MM.1S (cell line): Measurements from ENCODE around the gene SPATA17.

Source experiments
- DNase-seq: peaks from one replicate; pipeline ENCODE4 v3.0.0-alpha.2; 2015
- H2AFZ ChIP-seq: fragments of 300-600 bp; sonication (generic); 2 replicates; pipeline ENCODE4 v1.6.0; 2016; ENCODE audit warnings: antibody characterized with exemption, low read length
- H3F3A ChIP-seq: fragments of 300-600 bp; sonication (generic); 2 replicates; pipeline ENCODE4 v1.6.1; 2016; ENCODE audit warnings: mild to moderate bottlenecking, antibody characterized with exemption, low read length, moderate library complexity, mixed read lengths; ENCODE audit not compliant: insufficient read depth
- H3K27ac ChIP-seq: fragments of 300-600 bp; sonication (generic); 2 replicates; pipeline ENCODE4 v1.5.1; 2016; ENCODE audit warnings: mild to moderate bottlenecking, low read length
- H3K27me3 ChIP-seq: fragments of 300-600 bp; sonication (generic); replicated peaks from 2 replicates; pipeline ENCODE4 v1.6.0; 2016; ENCODE audit warnings: low read length; ENCODE audit not compliant: insufficient read depth
- H3K36me3 ChIP-seq: fragments of 300-600 bp; sonication (generic); replicated peaks from 2 replicates; pipeline ENCODE4 v1.6.1; 2016; ENCODE audit warnings: mild to moderate bottlenecking, low read length, mixed read lengths; ENCODE audit not compliant: insufficient read depth
- H3K4me1 ChIP-seq: fragments of 300-600 bp; sonication (generic); 2 replicates; pipeline ENCODE4 v1.6.1; 2016; ENCODE audit warnings: low read length, mixed read lengths
- H3K4me2 ChIP-seq: fragments of 300-600 bp; sonication (generic); 2 replicates; pipeline ENCODE4 v1.6.0; 2016; ENCODE audit warnings: low read depth, low read length
- H3K4me3 ChIP-seq: fragments of 300-600 bp; sonication (generic); 2 replicates; pipeline ENCODE4 v1.5.1; 2016; ENCODE audit warnings: low read length, mixed read lengths
- H3K79me2 ChIP-seq: fragments of 300-600 bp; sonication (generic); 2 replicates; pipeline ENCODE4 v1.6.1; 2016; ENCODE audit warnings: mixed run types, low read length, mixed read lengths
- H3K9ac ChIP-seq: fragments of 300-600 bp; sonication (generic); 2 replicates; pipeline ENCODE4 v1.6.1; 2016; ENCODE audit warnings: low read length, mixed read lengths
- H3K9me2 ChIP-seq: fragments of 300-600 bp; sonication (generic); replicated peaks from 2 replicates; pipeline ENCODE4 v1.6.1; 2016; ENCODE audit warnings: mild to moderate bottlenecking, low read length, mixed read lengths; ENCODE audit not compliant: insufficient read depth
- H3K9me3 ChIP-seq: fragments of 300-600 bp; sonication (generic); replicated peaks from 2 replicates; pipeline ENCODE4 v1.6.1; 2016; ENCODE audit warnings: mild to moderate bottlenecking, low read length, mixed read lengths; ENCODE audit not compliant: insufficient read depth
- H4K20me1 ChIP-seq: fragments of 300-600 bp; sonication (generic); 2 replicates; pipeline ENCODE4 v1.6.1; 2016; ENCODE audit warnings: mild to moderate bottlenecking, low read length, moderate library complexity, mixed read lengths; ENCODE audit not compliant: insufficient read depth
- EZH2 ChIP-seq: fragments of 300-600 bp; sonication (generic); optimal IDR thresholded peaks from 2 replicates; pipeline ENCODE3; 2017; ENCODE audit warnings: low read depth, mild to moderate bottlenecking, antibody characterized with exemption, low read length, mixed read lengths
- EZH2phosphoT487 ChIP-seq: fragments of 300-600 bp; sonication (generic); IDR thresholded peaks from 2 replicates; pipeline ENCODE4 v1.6.1; 2018; ENCODE audit warnings: antibody characterized with exemption, low read length
- TF ChIP-seq, protein P1 (sequence below): fragments of 300-600 bp; sonication (generic); IDR thresholded peaks from 2 replicates; pipeline ENCODE4 v1.5.1; 2016; ENCODE audit warnings: antibody characterized with exemption, low read length, mixed read lengths

SPATA17 gene

DNA sequence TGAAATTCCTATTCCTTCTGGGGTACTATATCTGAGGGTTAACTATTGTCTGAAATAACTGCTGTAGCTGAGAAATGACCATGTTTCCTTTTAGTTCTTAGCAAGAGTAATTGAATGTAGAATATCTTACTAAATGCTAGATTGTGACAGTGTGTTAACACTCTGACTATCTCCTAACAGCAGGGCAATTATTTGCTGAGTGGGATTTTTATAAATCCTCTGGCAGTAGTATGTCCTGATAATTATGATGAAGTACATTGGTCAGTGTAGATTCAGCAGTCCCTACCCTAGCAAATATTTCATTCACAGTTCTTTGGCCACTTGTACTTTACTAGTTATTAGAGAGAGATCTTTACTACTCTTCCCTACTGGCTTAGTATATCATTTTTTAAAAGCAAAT is 138.6 kb downstream of the SPATA17 start:
- no peaks in the 10 kb centered on the region for H3F3A ChIP-seq
- no peaks in the 10 kb centered on the region for H3K27me3 ChIP-seq
- no peak overlapping the region for H3K9ac ChIP-seq
- H2AFZ ChIP-seq, result no peak overlapping the region
- no peaks in the 10 kb centered on the region for H3K36me3 ChIP-seq
- H3K79me2 ChIP-seq, result no peaks in the 10 kb centered on the region
- H3K4me1 ChIP-seq, result no peaks in the 10 kb centered on the region
- TF ChIP-seq EZH2 (no peak), EZH2phosphoT487 (no peak)
- TF ChIP-seq, protein P1, sequence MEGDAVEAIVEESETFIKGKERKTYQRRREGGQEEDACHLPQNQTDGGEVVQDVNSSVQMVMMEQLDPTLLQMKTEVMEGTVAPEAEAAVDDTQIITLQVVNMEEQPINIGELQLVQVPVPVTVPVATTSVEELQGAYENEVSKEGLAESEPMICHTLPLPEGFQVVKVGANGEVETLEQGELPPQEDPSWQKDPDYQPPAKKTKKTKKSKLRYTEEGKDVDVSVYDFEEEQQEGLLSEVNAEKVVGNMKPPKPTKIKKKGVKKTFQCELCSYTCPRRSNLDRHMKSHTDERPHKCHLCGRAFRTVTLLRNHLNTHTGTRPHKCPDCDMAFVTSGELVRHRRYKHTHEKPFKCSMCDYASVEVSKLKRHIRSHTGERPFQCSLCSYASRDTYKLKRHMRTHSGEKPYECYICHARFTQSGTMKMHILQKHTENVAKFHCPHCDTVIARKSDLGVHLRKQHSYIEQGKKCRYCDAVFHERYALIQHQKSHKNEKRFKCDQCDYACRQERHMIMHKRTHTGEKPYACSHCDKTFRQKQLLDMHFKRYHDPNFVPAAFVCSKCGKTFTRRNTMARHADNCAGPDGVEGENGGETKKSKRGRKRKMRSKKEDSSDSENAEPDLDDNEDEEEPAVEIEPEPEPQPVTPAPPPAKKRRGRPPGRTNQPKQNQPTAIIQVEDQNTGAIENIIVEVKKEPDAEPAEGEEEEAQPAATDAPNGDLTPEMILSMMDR, result no peak
- no peak overlapping the region for H3K4me2 ChIP-seq
- no peaks in the 10 kb centered on the region for H3K9me3 ChIP-seq
- H3K4me3 ChIP-seq, result no peak overlapping the region
- H3K27ac ChIP-seq, result no peak overlapping the region
- no peak for DNase-seq
- H3K9me2 ChIP-seq, result no peaks in the 10 kb centered on the region
- H4K20me1 ChIP-seq, result no peaks in the 10 kb centered on the region

DNA sequence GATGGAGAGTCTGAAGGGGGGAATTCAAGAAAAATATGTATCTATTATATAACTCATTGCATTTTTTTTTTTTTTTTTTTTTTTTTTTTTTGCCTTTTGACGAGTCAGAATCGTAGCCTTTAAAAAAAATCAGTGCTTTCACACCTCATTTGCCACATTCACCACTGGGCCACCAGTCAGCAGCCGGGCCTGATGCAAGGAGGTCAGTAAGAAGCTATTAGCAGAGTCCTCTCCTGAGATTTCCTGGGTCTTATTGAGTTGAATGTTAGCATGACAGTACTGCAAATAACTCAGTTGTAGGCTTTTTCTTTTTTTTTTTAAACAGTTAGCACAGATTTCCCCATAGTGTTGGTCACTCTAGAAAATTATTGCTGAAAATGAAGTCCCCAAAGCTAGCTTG is 139.8 kb downstream of the SPATA17 start:
- TF ChIP-seq EZH2phosphoT487 (no peak), EZH2 (no peak)
- TF ChIP-seq, protein P1, result no peak
- DNase-seq, result no peak

DNA sequence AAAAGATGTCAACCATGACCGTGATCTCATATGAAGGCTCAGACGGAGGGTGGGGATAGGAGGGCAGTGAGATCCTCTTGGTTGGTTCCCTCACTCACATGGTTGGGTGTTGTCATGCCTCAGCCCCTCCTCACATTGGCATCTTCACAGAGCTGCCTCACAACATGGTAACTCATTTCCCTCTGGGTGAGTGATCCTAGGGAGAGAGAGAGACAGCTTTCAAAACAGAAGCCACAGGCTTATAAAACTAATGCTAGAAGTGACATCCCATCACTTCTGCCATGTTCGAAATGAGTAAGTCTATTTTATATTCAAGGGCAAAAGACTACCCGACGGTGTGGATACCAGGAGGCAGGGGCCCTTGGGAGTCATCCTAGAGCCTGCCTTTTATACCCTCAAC is 145.5 kb downstream of the SPATA17 start:
- TF ChIP-seq EZH2phosphoT487, result no peak
- TF ChIP-seq, protein P1, result no peak
- no peak for TF ChIP-seq EZH2
- no peak overlapping the region for H3K9ac ChIP-seq

More for the DNA sequence above, 139.8 kb downstream of the SPATA17 start:
- H3K4me3 ChIP-seq, result no peak overlapping the region
- no peaks in the 10 kb centered on the region for H3K36me3 ChIP-seq
- no peaks in the 10 kb centered on the region for H3K79me2 ChIP-seq
- no peak overlapping the region for H3K9ac ChIP-seq
- no peaks in the 10 kb centered on the region for H3K9me3 ChIP-seq
- no peaks in the 10 kb centered on the region for H3K4me1 ChIP-seq
- H2AFZ ChIP-seq, result no peak overlapping the region
- no peaks in the 10 kb centered on the region for H4K20me1 ChIP-seq
- no peaks in the 10 kb centered on the region for H3F3A ChIP-seq
- H3K27ac ChIP-seq, result no peak overlapping the region
- no peak overlapping the region for H3K4me2 ChIP-seq
- no peaks in the 10 kb centered on the region for H3K27me3 ChIP-seq
- H3K9me2 ChIP-seq, result no peaks in the 10 kb centered on the region

More for the DNA sequence above, 145.5 kb downstream of the SPATA17 start:
- no peak overlapping the region for H3K4me2 ChIP-seq
- no peak overlapping the region for H3K4me3 ChIP-seq
- no peak overlapping the region for H3K27ac ChIP-seq
- H3K4me1 ChIP-seq, result no peaks in the 10 kb centered on the region
- H2AFZ ChIP-seq, result no peak overlapping the region
- H3K9me2 ChIP-seq, result no peaks in the 10 kb centered on the region
- H3K27me3 ChIP-seq, result no peaks in the 10 kb centered on the region
- no peaks in the 10 kb centered on the region for H3K79me2 ChIP-seq
- H3K9me3 ChIP-seq, result no peaks in the 10 kb centered on the region
- no peaks in the 10 kb centered on the region for H3K36me3 ChIP-seq
- no peak for DNase-seq
- H4K20me1 ChIP-seq, result no peaks in the 10 kb centered on the region
- H3F3A ChIP-seq, result no peaks in the 10 kb centered on the region
